ENCODE measurements around the gene JADE2. TPM values are rescaled to one million over a fixed set of nuclear protein-coding genes. Genes with fewer than 3 reads are reported as not detected.

Gene JADE2
- total RNA-seq, 6 donors from 2014 or later, result 51.5 to 102 (median 69.5) TPM

DNA sequence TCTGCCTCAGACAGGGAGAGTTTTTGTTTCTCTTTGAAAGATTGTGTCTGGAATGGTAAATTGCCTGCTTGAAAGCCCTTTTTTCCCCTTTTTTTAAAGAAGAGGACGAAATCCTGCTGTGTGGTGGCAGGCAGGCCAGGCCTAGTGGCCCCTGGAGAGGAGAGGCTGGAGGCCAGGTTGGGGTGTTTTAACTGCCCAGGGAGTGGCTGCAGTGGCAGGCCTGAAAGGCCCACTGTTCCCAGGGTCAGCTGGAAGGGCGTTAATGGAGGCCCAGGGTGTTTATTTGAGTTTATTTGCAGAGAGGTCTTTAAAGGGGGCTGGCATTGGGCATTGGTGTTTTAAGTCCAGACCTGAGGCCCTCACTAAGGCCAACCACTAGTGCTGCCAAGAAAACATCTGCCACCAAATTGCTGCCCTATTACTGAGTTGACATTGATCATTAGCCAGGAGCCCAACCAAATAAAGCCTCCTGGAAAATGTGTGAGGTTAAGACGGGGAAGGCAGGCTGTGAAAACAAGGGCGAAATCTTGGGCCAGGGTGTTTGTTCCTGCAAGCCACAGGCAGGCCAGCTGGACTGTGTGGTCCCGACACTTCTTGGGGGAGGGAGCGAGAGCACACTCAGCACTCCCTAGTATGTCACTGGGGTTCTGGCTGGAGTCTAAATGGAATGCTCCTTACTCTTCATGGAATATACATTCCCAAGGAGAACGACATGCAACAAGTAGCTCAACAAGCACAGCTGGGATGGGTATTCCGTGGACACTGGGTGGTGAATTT, 5.0 kb downstream of the JADE2 start:
- Histone ChIP-seq H3K4me1 (peaks cover 57 to 70% (median 60%) of the 10 kb centered on the region in 4 donors), H3K27ac (peak overlapping the region; percentile 50 to 98 (median 63)), H3K4me3 (no peak overlapping the region), H3K36me3 (no peaks in the 10 kb centered on the region), H3K9me3 (no peaks in the 10 kb centered on the region), H3K27me3 (no peaks in the 10 kb centered on the region)
- ATAC-seq (ENCODE audit: low FRiP score in 2 of 2) (no peak), DNase-seq (no peak)
- 64 to 71% methylated on average over 8 of the region's 8 CpGs for WGBS, 2 donors
- TF ChIP-seq POLR2AphosphoS5 (IDR thresholded peaks at IDR 0.05) (peak; percentile 50 to 79), EP300 (IDR thresholded peaks at IDR 0.05) (peak in 1 of 4 donors; percentile 38), POLR2A (IDR thresholded peaks at IDR 0.05) (no peak)
- TF ChIP-seq, protein P1, sequence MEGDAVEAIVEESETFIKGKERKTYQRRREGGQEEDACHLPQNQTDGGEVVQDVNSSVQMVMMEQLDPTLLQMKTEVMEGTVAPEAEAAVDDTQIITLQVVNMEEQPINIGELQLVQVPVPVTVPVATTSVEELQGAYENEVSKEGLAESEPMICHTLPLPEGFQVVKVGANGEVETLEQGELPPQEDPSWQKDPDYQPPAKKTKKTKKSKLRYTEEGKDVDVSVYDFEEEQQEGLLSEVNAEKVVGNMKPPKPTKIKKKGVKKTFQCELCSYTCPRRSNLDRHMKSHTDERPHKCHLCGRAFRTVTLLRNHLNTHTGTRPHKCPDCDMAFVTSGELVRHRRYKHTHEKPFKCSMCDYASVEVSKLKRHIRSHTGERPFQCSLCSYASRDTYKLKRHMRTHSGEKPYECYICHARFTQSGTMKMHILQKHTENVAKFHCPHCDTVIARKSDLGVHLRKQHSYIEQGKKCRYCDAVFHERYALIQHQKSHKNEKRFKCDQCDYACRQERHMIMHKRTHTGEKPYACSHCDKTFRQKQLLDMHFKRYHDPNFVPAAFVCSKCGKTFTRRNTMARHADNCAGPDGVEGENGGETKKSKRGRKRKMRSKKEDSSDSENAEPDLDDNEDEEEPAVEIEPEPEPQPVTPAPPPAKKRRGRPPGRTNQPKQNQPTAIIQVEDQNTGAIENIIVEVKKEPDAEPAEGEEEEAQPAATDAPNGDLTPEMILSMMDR (IDR thresholded peaks at IDR 0.05), result no peak

DNA sequence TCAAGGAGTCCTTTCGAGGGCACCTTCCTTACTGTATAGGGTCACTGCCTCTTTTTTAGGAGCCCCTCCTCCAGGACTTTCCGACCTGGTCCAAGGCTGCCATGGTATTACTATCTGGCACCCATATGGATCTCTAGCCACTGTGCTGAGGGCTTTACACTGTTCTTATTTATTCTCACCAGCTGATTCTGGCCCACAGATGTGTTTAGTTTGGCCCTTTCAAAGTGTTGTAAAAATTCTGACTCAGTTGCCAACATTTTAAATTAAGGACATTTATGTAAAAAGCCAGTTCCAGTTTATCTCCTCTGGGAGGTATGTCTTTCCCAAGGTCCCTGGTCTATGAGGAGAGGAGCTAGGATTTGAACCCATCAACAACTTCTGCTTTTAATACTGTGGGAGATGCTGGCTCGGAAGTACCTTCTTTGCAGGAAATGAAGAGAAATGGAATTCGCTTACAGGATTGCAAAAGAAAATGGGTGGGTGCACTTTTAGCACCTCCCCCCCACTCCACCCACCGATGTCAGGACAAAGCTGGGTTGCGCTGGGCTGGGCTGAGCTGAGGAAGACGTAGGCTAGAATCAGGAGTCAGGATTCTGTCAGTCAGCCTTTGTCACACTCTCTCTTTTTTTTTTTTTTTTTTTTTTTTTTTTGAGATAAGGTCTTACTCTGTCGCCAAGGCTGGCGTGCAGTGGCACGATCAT, 7.8 kb downstream of the JADE2 start:
- WGBS, 2 donors, result 60 to 70% methylated on average over 10 of the region's 10 CpGs
- TF ChIP-seq POLR2A (IDR thresholded peaks at IDR 0.05) (no peak), POLR2AphosphoS5 (IDR thresholded peaks at IDR 0.05) (no peak), EP300 (IDR thresholded peaks at IDR 0.05) (no peak)
- TF ChIP-seq, protein P1 (IDR thresholded peaks at IDR 0.05), result no peak
- no peak for DNase-seq
- H3K4me3 ChIP-seq, result no peak overlapping the region
- ATAC-seq (ENCODE audit: low FRiP score in 2 of 2), result peak in 1 of 2 donors; percentile 81
- H3K9me3 ChIP-seq, result no peaks in the 10 kb centered on the region
- H3K27me3 ChIP-seq, result no peaks in the 10 kb centered on the region
- H3K36me3 ChIP-seq, result peaks cover 9 to 27% (median 23%) of the 10 kb centered on the region in 4 donors
- H3K27ac ChIP-seq, result peak overlapping the region in 2 of 4 donors; percentile 29 to 56
- peaks cover 51 to 70% (median 59%) of the 10 kb centered on the region in 4 donors for H3K4me1 ChIP-seq

DNA sequence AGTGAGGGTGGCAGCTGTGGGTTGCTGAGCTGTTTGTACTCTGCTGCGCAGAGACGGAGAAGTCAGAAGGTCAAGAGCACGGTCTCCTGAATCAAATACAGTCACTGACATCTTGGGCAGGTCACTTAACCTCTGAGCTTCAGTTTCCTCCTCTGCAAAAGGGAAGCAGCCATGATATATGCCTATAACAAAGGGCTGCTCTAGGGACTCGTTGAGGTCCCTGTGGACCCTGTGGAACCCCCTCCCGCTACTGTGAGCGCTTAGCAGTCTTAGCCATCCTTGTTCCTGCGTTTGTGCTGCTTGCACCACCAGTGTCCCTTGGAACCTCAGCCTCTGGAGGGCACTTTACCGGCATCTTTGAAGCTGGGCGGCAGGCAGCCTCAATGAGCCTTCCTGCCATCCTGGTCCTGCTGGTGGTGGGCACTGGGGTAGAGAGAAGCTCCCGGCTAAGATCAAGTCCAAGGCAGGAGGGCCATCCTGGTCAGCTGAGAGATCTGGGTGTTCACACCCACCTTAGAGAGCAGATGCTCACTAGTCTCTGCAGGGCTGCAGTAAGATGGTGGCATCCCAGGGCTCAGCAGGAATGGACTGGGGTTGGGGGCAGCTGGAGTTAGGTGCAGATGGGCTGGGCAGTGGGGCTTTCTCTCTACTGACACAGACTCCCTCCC, 8.7 kb downstream of the JADE2 start:
- ATAC-seq (ENCODE audit: low FRiP score in 2 of 2) (no peak), DNase-seq (no peak)
- TF ChIP-seq, protein P1 (IDR thresholded peaks at IDR 0.05), result no peak
- TF ChIP-seq POLR2A (IDR thresholded peaks at IDR 0.05) (no peak), EP300 (IDR thresholded peaks at IDR 0.05) (no peak), POLR2AphosphoS5 (IDR thresholded peaks at IDR 0.05) (no peak)
- H3K27me3 ChIP-seq, result no peaks in the 10 kb centered on the region
- peaks cover 12 to 33% (median 29%) of the 10 kb centered on the region in 4 donors for H3K36me3 ChIP-seq
- no peak overlapping the region for H3K4me3 ChIP-seq
- H3K27ac ChIP-seq, result peak overlapping the region in 1 of 4 donors; percentile 39
- WGBS, 2 donors, result 78 to 83% methylated on average over 7 to 10 of the region's 10 CpGs
- H3K9me3 ChIP-seq, result no peaks in the 10 kb centered on the region
- H3K4me1 ChIP-seq, result peaks cover 42 to 60% (median 50%) of the 10 kb centered on the region in 4 donors

DNA sequence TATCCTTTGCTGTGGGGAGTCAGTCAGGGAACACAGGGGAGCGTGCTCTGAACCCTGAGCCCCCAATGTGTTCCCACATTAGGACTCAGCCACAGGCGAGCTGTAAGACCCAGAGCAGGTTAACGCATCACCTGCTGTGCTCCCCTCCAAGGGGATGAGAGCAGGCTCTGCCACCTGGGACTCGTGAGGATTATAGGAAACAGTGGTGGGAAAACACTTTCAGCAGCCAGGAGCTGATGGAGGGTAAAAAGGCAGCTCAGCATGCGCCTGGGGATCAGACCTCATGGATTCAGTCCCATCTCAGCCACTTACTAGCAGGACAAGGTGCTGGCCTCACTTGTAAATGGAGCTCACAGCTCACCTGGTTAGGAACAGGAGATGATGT, 9.2 kb downstream of the JADE2 start:
- peaks cover 15 to 39% (median 34%) of the 10 kb centered on the region in 4 donors for H3K36me3 ChIP-seq
- peak overlapping the region in 1 of 4 donors; percentile 39 for H3K27ac ChIP-seq

More for the DNA sequence above, 9.2 kb downstream of the JADE2 start:
- ATAC-seq (ENCODE audit: low FRiP score in 2 of 2) (no peak), DNase-seq (no peak)
- no peak for TF ChIP-seq POLR2AphosphoS5 (IDR thresholded peaks at IDR 0.05)
- TF ChIP-seq POLR2A (IDR thresholded peaks at IDR 0.05), result no peak
- TF ChIP-seq EP300 (IDR thresholded peaks at IDR 0.05), result no peak
- TF ChIP-seq, protein P1 (IDR thresholded peaks at IDR 0.05), result no peak
- no peaks in the 10 kb centered on the region for H3K27me3 ChIP-seq
- no peaks in the 10 kb centered on the region for H3K9me3 ChIP-seq
- H3K4me3 ChIP-seq, result no peak overlapping the region
- peaks cover 36 to 55% (median 44%) of the 10 kb centered on the region in 4 donors for H3K4me1 ChIP-seq
- 92 to 94% methylated on average over 3 to 5 of the region's 5 CpGs for WGBS, 2 donors

All from upper lobe of left lung (tissue), 6 donors.